Loucy (cell line): ENCODE data around the gene H2BK1.

Source experiments
- CTCF ChIP-seq: fragments of 200-600 bp; sonication (generic); conservative IDR thresholded peaks from 2 replicates; pipeline ENCODE4 v1.5.1; 2014; ENCODE audit warnings: mild to moderate bottlenecking, antibody characterized with exemption, low read length
- EZH2phosphoT487 ChIP-seq: fragments of 200-600 bp; IDR thresholded peaks from 2 replicates; pipeline ENCODE4 v1.6.1; 2018; ENCODE audit warnings: antibody characterized with exemption, mild to moderate bottlenecking, moderate library complexity, borderline replicate concordance

GRCh38 chr7:151235091-151235787, 25.0 kb upstream of the H2BK1 start:
- TF ChIP-seq CTCF (no peak), EZH2phosphoT487 (no peak)
